ENCODE data around the gene UNG. TPM values are rescaled to one million over a fixed set of nuclear protein-coding genes. Genes with fewer than 3 reads are reported as not detected.

Gene UNG
- total and polyA plus RNA-seq, 2 of the 8 experiments (the other 6 are each of a cell fraction or from before 2014, with no cell fraction given), result 71.6 to 163 TPM

- TF ChIP-seq RFX5 (IDR thresholded peaks at IDR 0.05; ENCODE audit: borderline replicate concordance, low read depth, low read length), result no peak
- no peak for TF ChIP-seq GTF2F1 (IDR thresholded peaks at IDR 0.05; ENCODE audit: borderline replicate concordance, low read depth, low read length)
- TF ChIP-seq RXRA (IDR thresholded peaks at IDR 0.05; ENCODE audit: insufficient read depth, low read depth, low read length), result no peak
- no peak for TF ChIP-seq SP4 (IDR thresholded peaks at IDR 0.05; ENCODE audit: low read length)
Observed at GRCh38 chr12:109092497-109093021, 4.8 kb upstream of the UNG start (continued).
